HG03095 (cell line): ENCODE data around the gene TNFRSF14.

Source experiments
- ATAC-seq: cut with Tn5 transposase; IDR thresholded peaks from one replicate; pipeline ENCODE4 v1.9.1; 2021; ENCODE audit warnings: moderate library complexity; ENCODE audit not compliant: unreplicated experiment

Gene TNFRSF14

DNA sequence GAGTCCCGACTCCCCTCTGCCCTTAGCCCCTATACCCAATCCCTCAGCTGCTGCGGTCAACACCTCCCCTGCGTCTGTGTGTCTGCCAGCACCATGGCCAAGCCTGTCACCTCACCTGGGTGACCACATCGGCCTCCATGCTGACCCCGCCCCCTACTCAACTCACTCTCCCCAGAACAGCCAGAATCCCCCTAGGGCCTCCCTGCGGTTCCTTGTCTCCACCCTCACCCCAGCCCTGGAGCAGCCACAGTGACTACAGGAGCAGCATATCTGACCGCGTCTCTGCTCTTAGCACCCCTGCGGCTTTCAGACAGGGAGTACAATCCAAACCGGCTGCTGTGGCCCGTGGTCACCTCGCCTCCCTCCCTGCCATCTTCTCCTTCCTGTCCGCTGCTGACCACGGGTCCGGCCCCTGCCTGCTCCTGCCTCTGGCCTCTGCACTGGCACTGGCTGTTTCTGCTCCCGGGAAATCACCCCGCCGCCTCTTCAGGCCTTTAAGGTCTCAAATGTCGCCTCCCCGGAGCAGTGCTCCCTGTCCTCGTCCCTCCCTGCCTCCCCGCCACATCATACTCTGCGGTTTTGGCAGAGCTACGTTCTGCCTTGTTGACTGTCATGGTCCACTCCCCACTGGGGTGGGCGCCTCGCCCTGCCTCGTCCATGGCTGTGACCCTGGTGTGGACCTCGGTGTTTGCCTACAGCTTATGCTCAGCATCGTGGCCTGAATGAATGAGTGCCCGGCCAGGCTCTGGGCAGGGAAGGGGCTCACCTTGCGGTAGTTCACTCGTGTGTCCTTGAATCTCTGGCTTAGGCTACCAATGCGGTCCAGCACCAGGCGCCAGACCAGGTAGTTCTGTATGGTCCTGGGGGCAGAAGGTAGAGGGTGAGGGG is 41.5 kb downstream of the TNFRSF14 start:
- no peak for ATAC-seq

GRCh38 chr1:2598329-2598931 is 42.3 kb downstream of the TNFRSF14 start:
- no peak for ATAC-seq

- no peak for ATAC-seq
Observed at GRCh38 chr1:2601721-2602303, 45.6 kb downstream of the TNFRSF14 start.

GRCh38 chr1:2602311-2602835 is 46.2 kb downstream of the TNFRSF14 start:
- no peak for ATAC-seq

DNA sequence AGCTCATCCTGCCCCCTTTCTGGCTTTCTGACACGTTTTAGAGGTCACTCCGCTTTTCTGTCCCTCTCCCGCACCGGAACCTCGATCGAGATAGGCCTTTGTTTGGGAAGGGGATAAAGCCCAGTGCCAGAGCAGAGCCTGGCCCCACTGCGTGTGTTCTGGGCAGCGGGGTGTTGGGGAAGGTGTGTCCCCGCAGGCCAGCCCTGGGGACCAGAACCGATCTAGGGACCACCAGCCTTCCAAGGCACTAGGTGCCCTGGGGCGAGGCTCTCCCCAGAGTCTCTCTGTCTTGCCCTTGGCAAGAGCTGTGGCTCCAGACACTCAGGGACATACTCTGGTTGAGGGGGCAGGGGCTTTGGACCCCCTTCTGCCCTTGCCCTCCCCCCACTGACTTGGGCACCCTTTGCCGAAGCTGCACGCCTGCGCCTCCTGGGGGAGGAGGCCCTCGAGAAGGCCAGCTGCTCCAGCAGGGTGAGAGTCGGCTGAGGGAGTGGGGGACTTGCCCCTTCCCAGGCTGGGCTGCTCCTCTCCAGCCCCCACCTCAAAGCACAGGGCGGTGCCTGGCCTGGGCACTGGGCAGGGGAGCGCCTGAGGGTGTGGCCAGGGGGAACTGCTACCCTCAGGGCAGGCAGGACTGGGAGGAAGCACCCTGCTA is 46.8 kb downstream of the TNFRSF14 start:
- ATAC-seq, result no peak

DNA sequence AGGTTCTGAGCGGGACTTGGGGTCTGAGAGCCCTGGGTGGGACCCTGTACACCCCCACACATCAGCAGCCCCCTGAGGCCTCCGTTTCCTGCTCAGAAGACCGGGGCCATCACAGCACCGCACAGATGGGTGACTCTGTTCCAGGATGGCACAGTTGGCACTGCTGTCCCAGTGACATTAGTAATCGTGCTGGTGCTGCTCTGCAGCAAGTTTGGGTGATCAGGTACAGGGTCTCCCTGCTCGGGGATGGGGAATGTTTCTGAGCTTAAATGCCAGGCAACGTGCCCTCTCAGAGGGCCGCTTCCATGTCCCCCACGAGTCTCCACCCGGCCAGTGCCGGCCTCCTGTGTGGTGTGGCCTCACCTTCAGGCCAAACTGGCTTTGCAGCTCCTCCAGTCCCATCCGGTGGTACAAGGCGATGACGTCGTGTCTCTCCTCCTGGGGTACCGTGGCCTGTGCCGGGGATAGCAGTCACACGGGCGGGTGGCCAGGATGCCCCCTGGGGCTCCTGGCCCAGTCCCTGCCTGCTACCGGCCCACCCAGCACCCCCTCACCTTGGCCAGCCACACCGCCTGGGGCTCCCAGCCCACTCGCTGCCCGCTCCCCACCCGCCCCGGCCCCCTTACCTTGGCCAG is 47.5 kb downstream of the TNFRSF14 start:
- ATAC-seq, result no peak

- no peak for ATAC-seq
Observed at GRCh38 chr1:2604156-2604843, 48.1 kb downstream of the TNFRSF14 start.

DNA sequence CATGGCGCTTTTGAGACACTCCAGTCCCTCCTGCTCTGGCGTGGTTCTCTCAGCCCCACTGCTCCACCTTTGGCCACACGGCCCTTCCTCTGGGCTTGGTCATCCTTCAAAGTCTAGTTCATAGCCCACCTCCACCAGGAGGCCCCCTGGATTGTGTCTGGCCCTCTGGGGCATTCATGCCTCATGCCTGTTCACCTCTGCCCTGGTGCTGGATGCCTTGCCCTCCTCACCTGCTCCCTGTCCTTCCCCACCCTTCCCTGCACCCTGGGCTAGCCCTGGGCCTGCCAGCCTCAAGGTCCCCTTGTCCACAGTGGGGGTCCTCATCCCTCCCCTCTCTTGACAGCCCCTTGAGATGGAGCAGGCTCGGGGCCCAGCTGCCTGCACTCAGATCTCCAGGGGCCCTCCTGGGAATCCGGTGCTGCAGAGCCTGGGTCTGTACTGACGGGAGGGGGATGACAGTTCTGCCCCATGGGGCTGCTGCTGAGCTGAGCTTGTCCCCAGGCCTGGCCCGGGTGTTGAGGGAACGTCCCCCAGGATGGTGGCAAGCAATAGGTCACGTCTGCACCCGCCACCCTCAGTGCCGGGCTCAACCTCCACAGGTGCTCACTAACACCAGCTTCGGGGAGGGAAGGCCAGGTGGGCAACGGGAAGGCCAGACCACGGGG is 48.8 kb downstream of the TNFRSF14 start:
- ATAC-seq, result no peak

GRCh38 chr1:2605509-2606395 is 49.6 kb downstream of the TNFRSF14 start:
- no peak for ATAC-seq

DNA sequence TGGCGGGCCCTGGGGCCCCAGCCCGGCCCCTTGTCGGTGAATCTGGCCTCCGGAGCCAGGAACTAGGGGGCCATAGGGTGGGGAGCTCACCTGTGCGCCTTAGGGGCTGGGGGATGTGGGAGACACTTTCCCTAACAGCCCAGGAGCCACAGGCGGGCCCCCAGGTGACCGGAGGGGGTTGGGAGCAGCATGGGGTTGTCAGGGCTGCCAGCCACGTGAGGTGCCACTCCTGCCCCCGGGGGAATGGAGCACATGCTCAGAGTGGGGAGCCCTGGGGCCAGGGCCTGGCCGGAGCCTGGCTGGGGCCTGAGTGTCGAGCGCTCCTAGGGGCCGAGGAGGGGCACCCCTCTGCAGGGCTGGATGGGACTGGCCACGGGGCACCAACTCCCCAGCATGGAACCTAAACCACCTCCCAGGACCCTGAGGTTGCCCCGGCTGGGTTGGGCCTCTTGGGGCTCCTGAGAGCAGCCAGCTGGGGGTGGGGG is 50.3 kb downstream of the TNFRSF14 start:
- ATAC-seq, result no peak

DNA sequence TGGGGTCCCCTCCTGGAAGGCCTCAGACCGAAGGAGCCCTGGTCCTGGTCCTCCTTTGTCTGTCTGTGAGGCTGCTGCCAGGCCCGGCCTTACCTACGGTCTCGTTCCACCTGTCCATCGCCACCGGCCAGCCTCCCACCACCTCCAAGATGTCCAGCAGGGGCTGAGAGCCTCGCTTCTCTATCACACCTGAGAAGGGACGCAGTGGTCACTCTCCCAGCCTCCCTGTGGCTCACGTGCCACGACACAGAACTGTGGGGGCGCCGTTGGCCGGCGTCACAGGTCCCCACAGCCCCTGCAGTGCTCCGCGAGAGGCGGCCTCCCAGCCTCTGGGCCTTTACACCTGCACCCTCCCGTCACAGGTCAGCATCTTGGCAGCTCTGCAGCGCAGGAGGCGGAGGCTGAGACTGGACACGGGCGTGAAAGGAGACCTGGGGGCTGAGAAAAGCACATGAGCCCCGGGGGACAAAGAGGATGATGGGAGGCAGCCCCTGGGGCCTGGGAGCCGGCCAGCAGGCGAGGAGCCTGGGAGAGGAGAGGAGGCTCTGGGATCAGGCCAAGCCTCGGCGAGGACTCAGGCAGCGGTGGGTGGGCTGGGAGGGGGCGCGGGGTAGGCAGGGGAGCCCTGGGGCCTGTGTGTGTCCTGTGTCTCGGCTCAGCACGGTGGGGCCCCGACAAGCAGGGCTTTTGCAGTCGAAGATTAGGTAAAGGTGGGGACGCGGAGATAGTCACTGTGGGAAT is 50.9 kb downstream of the TNFRSF14 start:
- no peak for ATAC-seq

DNA sequence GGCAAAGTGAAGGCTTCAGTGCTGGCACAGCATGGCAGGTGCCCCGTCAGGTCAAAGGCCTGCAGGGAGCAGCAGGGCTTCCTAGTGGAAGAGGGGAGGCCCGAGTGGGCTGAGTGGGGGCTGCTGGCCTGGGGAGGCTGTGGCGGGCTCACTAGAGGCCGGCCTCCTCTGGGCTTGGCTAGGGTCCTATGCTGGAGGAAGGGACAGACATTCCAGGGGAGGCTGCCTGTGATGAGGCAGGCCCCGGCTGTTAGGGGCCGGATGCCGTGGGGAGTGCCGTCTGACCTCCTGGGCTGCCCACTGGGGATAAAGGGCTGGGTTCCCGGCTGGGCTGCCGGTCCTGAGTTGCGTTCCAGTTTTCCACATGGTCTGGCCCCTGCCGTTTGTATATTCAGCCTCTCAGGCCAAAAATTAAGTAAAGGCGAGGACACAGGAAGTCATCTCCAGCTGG is 51.5 kb downstream of the TNFRSF14 start:
- no peak for ATAC-seq

- ATAC-seq, result no peak
Observed at GRCh38 chr1:2609319-2610035, 53.3 kb downstream of the TNFRSF14 start.

DNA sequence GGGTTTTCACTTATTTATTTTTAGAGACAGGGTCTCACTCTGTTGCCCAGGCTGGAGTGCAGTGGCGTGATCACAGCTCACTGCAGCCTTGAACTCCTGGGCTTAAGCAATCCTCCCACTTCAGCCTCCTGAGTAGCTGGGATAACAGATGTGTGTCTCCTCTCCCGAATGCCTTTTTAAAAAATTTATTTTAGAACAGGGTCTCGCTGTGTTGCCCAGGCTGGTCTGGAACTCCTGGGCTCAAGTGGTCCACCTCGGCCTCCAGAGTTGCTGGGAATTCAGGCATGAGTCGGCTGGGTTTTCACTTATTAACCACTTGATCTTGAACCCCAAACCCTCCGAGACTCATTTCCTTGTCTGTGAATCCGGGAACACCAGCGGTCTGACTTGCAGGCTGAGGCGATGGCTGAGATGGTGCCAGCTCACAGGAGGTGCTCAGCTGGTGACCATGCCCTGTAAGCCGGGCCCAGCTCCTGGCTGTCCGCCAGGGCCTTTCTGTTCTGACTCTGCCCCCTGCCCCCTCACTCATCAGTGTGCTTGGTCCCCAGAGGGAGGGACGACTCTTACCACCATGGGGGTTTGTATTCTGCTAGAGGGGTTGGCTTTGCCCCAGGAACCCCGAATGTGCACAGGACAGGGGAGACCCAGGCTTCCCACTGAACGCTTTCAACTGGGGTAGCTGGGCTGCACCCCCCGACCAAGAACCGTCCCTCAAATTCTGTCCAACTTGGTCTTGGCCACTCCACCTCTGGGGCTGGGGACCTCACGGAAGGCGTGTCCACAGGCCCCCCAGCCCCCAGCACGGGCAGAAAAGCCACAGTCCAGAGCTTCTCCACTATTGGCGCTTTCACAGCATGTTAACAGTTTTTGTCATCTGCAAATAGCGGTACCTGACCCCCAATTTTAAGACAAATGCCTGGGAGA is 54.1 kb downstream of the TNFRSF14 start:
- ATAC-seq, result no peak

- no peak for ATAC-seq
Observed at GRCh38 chr1:2611031-2611501, 54.9 kb downstream of the TNFRSF14 start.
